HK-2 (cell line): ENCODE data around the gene CHCHD3.
"Not testable (repeated sequence)": the region's sequence is repeated elsewhere in the genome, so short reads cannot be mapped to it uniquely, and the experiment has no call there.

Experiments
- DNase-seq: peaks from one replicate; pipeline ENCODE4 v3.0.0-alpha.2; 2018; ENCODE audit not compliant: unreplicated experiment

CHCHD3 gene

GRCh38 chr7:132953468-132953867 lies 128.4 kb downstream of the CHCHD3 start:
- DNase-seq: no peak

GRCh38 chr7:132950725-132951124 lies 131.2 kb downstream of the CHCHD3 start:
- DNase-seq: no peak

GRCh38 chr7:132947011-132947410 lies 134.9 kb downstream of the CHCHD3 start:
- DNase-seq: no peak

GRCh38 chr7:132944774-132945173 lies 137.1 kb downstream of the CHCHD3 start:
- DNase-seq: no peak

- no peak for DNase-seq
Observed at GRCh38 chr7:132943645-132944044, 138.2 kb downstream of the CHCHD3 start.

GRCh38 chr7:132942701-132943100 lies 139.2 kb downstream of the CHCHD3 start:
- DNase-seq: no peak

- DNase-seq: no peak
Observed at GRCh38 chr7:132941905-132942304, 140.0 kb downstream of the CHCHD3 start.

- DNase-seq: no peak
Observed at GRCh38 chr7:132941428-132941827, 140.5 kb downstream of the CHCHD3 start.

- DNase-seq: no peak
Observed at GRCh38 chr7:132940084-132940483, 141.8 kb downstream of the CHCHD3 start.

GRCh38 chr7:132939495-132939894 lies 142.4 kb downstream of the CHCHD3 start:
- no peak for DNase-seq

GRCh38 chr7:132937286-132937685 lies 144.6 kb downstream of the CHCHD3 start:
- no peak for DNase-seq

- no peak for DNase-seq
Observed at GRCh38 chr7:132935608-132936007, 146.3 kb downstream of the CHCHD3 start.

GRCh38 chr7:132934017-132934416 lies 147.9 kb downstream of the CHCHD3 start:
- no peak for DNase-seq

- DNase-seq: no peak
Observed at GRCh38 chr7:132933072-132933458, 148.8 kb downstream of the CHCHD3 start.

GRCh38 chr7:132932296-132933071 lies 149.4 kb downstream of the CHCHD3 start:
- no peak for DNase-seq

- no peak for DNase-seq
Observed at GRCh38 chr7:132930881-132931280, 151.0 kb downstream of the CHCHD3 start.

GRCh38 chr7:132929944-132930343 lies 151.9 kb downstream of the CHCHD3 start:
- not testable (repeated sequence) for DNase-seq

- no peak for DNase-seq
Observed at GRCh38 chr7:132919771-132920170, 162.1 kb downstream of the CHCHD3 start.

GRCh38 chr7:132915647-132916046 lies 166.2 kb downstream of the CHCHD3 start:
- no peak for DNase-seq

- no peak for DNase-seq
Observed at GRCh38 chr7:132910657-132911056, 171.2 kb downstream of the CHCHD3 start.

GRCh38 chr7:132907380-132907940 lies 174.4 kb downstream of the CHCHD3 start:
- DNase-seq: no peak

GRCh38 chr7:132906193-132906835 lies 175.6 kb downstream of the CHCHD3 start:
- DNase-seq: no peak

GRCh38 chr7:132905136-132905535 lies 176.8 kb downstream of the CHCHD3 start:
- not testable (repeated sequence) for DNase-seq
